SK-N-SH (cell line): ENCODE data around the gene CCDC191. TPM values are rescaled to one million over a fixed set of nuclear protein-coding genes. Genes with fewer than 3 reads are reported as not detected.

Source experiments
- CTCF ChIA-PET: fragments of 300-600, 350-600 bp; formaldehyde crosslinking; extraction: SDS; loops from one replicate; lab custom pipeline; 2021; lab: Yijun Ruan, JAX
- POLR2A ChIA-PET: fragments of 350-600 bp; sonication (Branson Sonifier 250); formaldehyde crosslinking; extraction: SDS; loops from one replicate; lab custom pipeline; 2020; ENCODE audit warnings: antibody characterized with exemption, inconsistent platforms; lab: Yijun Ruan, JAX
- DNase-seq: peaks from one replicate; pipeline ENCODE4 v3.0.0; 2012
- H2AFZ ChIP-seq: fragments of 200-600 bp; sonication (generic); 2 replicates; pipeline ENCODE4 v1.8.1; 2016; ENCODE audit warnings: antibody characterized with exemption, mild to moderate bottlenecking, low read depth
- H3F3A ChIP-seq: fragments of 200-600 bp; sonication (generic); replicated peaks from 2 replicates; pipeline ENCODE3; 2016; ENCODE audit warnings: antibody characterized with exemption, mild to moderate bottlenecking; ENCODE audit not compliant: insufficient read depth
- H3K27ac ChIP-seq, 2 experiments: fragments of 200-500 bp in 1 of 2; fragments of 200-600 bp in 1 of 2; sonication (Bioruptor generic) in 1 of 2; sonication (generic), shearing (Covaris generic) in 1 of 2; 2 replicates each; pipeline versions ENCODE4 v1.5.1 to v1.6.1; 2014 to 2016; ENCODE audit warnings: low read depth in 2 of 2, inconsistent platforms in 1 of 2, low read length in 1 of 2, mild to moderate bottlenecking in 1 of 2, mixed read lengths in 1 of 2
- H3K27me3 ChIP-seq: fragments of 200-600 bp; sonication (generic), shearing (Covaris generic); 2 replicates; pipeline ENCODE4 v1.6.1; 2016; ENCODE audit warnings: mixed run types; ENCODE audit not compliant: insufficient read depth
- H3K36me3 ChIP-seq, 2 experiments: fragments of 200-500 bp in 1 of 2; fragments of 200-600 bp in 1 of 2; sonication (Bioruptor generic) in 1 of 2; sonication (generic) in 1 of 2; replicated peaks in 1 of 2; 2 replicates each; pipeline versions ENCODE3 to v1.5.1; 2014 to 2016; ENCODE audit warnings: low read length in 1 of 2, mild to moderate bottlenecking in 1 of 2; ENCODE audit not compliant: insufficient read depth in 2 of 2, control insufficient read depth in 1 of 2
- H3K4me1 ChIP-seq, 2 experiments: fragments of 200-500 bp in 1 of 2; fragments of 200-600 bp in 1 of 2; sonication (Bioruptor generic) in 1 of 2; sonication (generic), shearing (Covaris generic) in 1 of 2; 2 replicates each; pipeline versions ENCODE4 v1.5.1 to v1.6.1; 2014 to 2016; ENCODE audit warnings: low read depth in 1 of 2, low read length in 1 of 2, mixed run types in 1 of 2; ENCODE audit not compliant: insufficient read depth in 2 of 2, control insufficient read depth in 1 of 2
- H3K4me2 ChIP-seq: fragments of 200-600 bp; sonication (generic), shearing (Covaris generic); 2 replicates; pipeline ENCODE4 v1.6.1; 2017; ENCODE audit warnings: mixed run types
- H3K4me3 ChIP-seq, 2 experiments: fragments of 200-500 bp in 1 of 2; fragments of 200-600 bp in 1 of 2; sonication (Bioruptor generic) in 1 of 2; sonication (generic), shearing (Covaris generic) in 1 of 2; 2 replicates each; pipeline versions ENCODE4 v1.5.1 to v1.8.1; 2014 to 2016; ENCODE audit warnings: low read depth in 2 of 2, inconsistent platforms in 1 of 2, low read length in 1 of 2, mild to moderate bottlenecking in 1 of 2, mixed read lengths in 1 of 2, moderate library complexity in 1 of 2
- H3K79me2 ChIP-seq: fragments of 200-600 bp; sonication (generic); 2 replicates; pipeline ENCODE4 v1.8.1; 2017; ENCODE audit warnings: mild to moderate bottlenecking; ENCODE audit not compliant: insufficient read depth
- H3K9ac ChIP-seq: fragments of 200-600 bp; sonication (generic); 2 replicates; pipeline ENCODE4 v1.6.1; 2017; ENCODE audit warnings: mixed run types
- H3K9me2 ChIP-seq: fragments of 200-600 bp; sonication (generic); 2 replicates; pipeline ENCODE4 v1.6.1; 2017; ENCODE audit warnings: mixed run types
- H3K9me3 ChIP-seq: fragments of 200-600 bp; sonication (generic); 2 replicates; pipeline ENCODE4 v1.6.1; 2017; ENCODE audit warnings: mixed run types, mild to moderate bottlenecking, moderate library complexity
- H4K20me1 ChIP-seq: fragments of 200-600 bp; sonication (generic); 2 replicates; pipeline ENCODE4 v1.6.1; 2017; ENCODE audit warnings: mild to moderate bottlenecking, mixed run types; ENCODE audit not compliant: insufficient read depth
- IRF3 ChIP-seq: fragments of 150-350 bp; IDR thresholded peaks from 2 replicates; pipeline ENCODE4 v1.6.1; 2016; ENCODE audit warnings: mild to moderate bottlenecking, low read depth, low read length
- JUND ChIP-seq: IDR thresholded peaks from 2 replicates; pipeline ENCODE4 v1.4.0; 2012
- NFIC ChIP-seq: IDR thresholded peaks from 2 replicates; pipeline ENCODE4 v1.4.0; 2012; ENCODE audit warnings: borderline replicate concordance
- RAD21 ChIP-seq: IDR thresholded peaks from 2 replicates; pipeline ENCODE4 v1.6.1; 2012; ENCODE audit warnings: mild to moderate bottlenecking, low read length
- REST ChIP-seq: IDR thresholded peaks from 2 replicates; pipeline ENCODE4 v1.6.1; 2012; ENCODE audit warnings: mild to moderate bottlenecking, low read depth, low read length, moderate library complexity
- RFX5 ChIP-seq: IDR thresholded peaks from 2 replicates; pipeline ENCODE4 v1.6.1; 2012; ENCODE audit warnings: mild to moderate bottlenecking, improper control_type of control experiment, low read length
- SMC3 ChIP-seq: IDR thresholded peaks from 2 replicates; pipeline ENCODE4 v1.6.1; 2012; ENCODE audit warnings: low read depth, low read length, improper control_type of control experiment
- TAF1 ChIP-seq: IDR thresholded peaks from 2 replicates; pipeline ENCODE4 v1.6.1; 2012; ENCODE audit warnings: low read depth, mild to moderate bottlenecking, low read length, moderate library complexity, borderline replicate concordance
- TEAD4 ChIP-seq: IDR thresholded peaks from 2 replicates; pipeline ENCODE4 v1.4.0; 2012; ENCODE audit warnings: mild to moderate bottlenecking, borderline replicate concordance; ENCODE audit not compliant: insufficient read depth
- ZBTB33 ChIP-seq: IDR thresholded peaks from 2 replicates; pipeline ENCODE4 v1.4.0; 2012; ENCODE audit warnings: low read depth, borderline replicate concordance
- WGBS: methylation state at CpG from one replicate; pipeline ENCODE4 v1.1.6; 2017; ENCODE audit warnings: low lambda C conversion rate; 5-methylcytosine and 5-hydroxymethylcytosine counted together
- polyA plus RNA-seq, 3 experiments: library from polyadenylated mRNA; depleted of rRNA; stranded (reverse); fragments of >200 nt; gene quantifications; 2 replicates each; pipeline ENCODE4 v1.2.3, GENCODE V29; 2012
- TF ChIP-seq, protein P1 (sequence below): IDR thresholded peaks from 2 replicates; pipeline ENCODE4 v1.4.0; 2012; ENCODE audit warnings: low read depth
- TF ChIP-seq, protein P2 (sequence below): IDR thresholded peaks from 2 replicates; pipeline ENCODE4 v1.4.0; 2012; ENCODE audit warnings: low read depth, borderline replicate concordance
- TF ChIP-seq, protein P3 (sequence below): fragments of 200-600 bp; sonication (generic); IDR thresholded peaks from 2 replicates; pipeline ENCODE4 v1.6.1; 2017; ENCODE audit warnings: antibody characterized with exemption, mild to moderate bottlenecking, moderate library complexity

CCDC191 gene
- polyA plus RNA-seq, 1 of the 3 experiments (the other 2 are of a cell fraction) = 3.1 TPM

DNA sequence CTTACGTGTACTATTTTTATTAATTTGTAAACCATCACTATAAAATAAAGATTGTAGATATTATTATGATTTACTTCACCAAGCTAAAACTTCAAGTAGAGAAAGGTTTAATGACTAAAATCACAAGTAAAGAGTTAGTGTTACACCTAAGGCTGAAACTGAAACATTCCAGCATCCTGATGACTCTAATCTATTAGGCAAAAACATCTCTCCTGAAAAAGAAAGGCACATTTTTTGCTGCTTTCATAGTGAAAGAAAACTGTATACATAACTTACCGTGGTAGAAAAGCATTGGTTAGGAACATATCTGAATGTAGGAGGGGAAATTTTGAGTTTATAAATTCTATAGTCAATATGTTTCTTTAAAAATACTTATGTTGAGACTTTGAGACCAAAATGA is 35.4 kb downstream of the CCDC191 start:
- Histone ChIP-seq H3K4me1 (no peaks in the 10 kb centered on the region), H3K79me2 (no peaks in the 10 kb centered on the region), H3K27me3 (no peaks in the 10 kb centered on the region), H3K27ac (no peak overlapping the region), H2AFZ (no peak overlapping the region), H3K9ac (no peak overlapping the region), H3K36me3 (no peaks in the 10 kb centered on the region), H3F3A (no peaks in the 10 kb centered on the region), H4K20me1 (no peaks in the 10 kb centered on the region), H3K4me2 (no peak overlapping the region), H3K4me3 (no peak overlapping the region), H3K9me3 (no peaks in the 10 kb centered on the region), H3K9me2 (no peaks in the 10 kb centered on the region)
- WGBS = 79% methylated on average over 2 of the region's 2 CpGs
- no peak for DNase-seq
- ChIA-PET CTCF (no interaction called here), POLR2A (no interaction called here)
- no peak for TF ChIP-seq TEAD4
- TF ChIP-seq ZBTB33 = no peak
- no peak for TF ChIP-seq TAF1
- TF ChIP-seq, protein P1, sequence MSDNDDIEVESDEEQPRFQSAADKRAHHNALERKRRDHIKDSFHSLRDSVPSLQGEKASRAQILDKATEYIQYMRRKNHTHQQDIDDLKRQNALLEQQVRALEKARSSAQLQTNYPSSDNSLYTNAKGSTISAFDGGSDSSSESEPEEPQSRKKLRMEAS = no peak
- no peak for TF ChIP-seq REST
- TF ChIP-seq, protein P2, sequence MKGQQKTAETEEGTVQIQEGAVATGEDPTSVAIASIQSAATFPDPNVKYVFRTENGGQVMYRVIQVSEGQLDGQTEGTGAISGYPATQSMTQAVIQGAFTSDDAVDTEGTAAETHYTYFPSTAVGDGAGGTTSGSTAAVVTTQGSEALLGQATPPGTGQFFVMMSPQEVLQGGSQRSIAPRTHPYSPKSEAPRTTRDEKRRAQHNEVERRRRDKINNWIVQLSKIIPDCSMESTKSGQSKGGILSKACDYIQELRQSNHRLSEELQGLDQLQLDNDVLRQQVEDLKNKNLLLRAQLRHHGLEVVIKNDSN = no peak
- no peak for TF ChIP-seq SMC3
- TF ChIP-seq RAD21 = no peak
- no peak for TF ChIP-seq RFX5
- no peak for TF ChIP-seq NFIC

GRCh38 chr3:114019486-114019885 is 36.8 kb downstream of the CCDC191 start:
- H3K4me2 ChIP-seq = no peak overlapping the region
- no peak overlapping the region for H3K9ac ChIP-seq
- no peak overlapping the region for H3K27ac ChIP-seq
- no peaks in the 10 kb centered on the region for H3K9me3 ChIP-seq
- no peaks in the 10 kb centered on the region for H3K27me3 ChIP-seq
- POLR2A ChIA-PET = no interaction called here
- H3K4me3 ChIP-seq = no peak overlapping the region
- CTCF ChIA-PET = no interaction called here
- H3F3A ChIP-seq = no peaks in the 10 kb centered on the region
- H4K20me1 ChIP-seq = no peaks in the 10 kb centered on the region
- H3K36me3 ChIP-seq = no peaks in the 10 kb centered on the region
- WGBS = 88% methylated on average over 2 of the region's 2 CpGs
- H3K9me2 ChIP-seq = no peaks in the 10 kb centered on the region
- H2AFZ ChIP-seq = no peak overlapping the region
- H3K4me1 ChIP-seq = no peaks in the 10 kb centered on the region
- H3K79me2 ChIP-seq = no peaks in the 10 kb centered on the region
- DNase-seq = no peak
- TF ChIP-seq, protein P3, sequence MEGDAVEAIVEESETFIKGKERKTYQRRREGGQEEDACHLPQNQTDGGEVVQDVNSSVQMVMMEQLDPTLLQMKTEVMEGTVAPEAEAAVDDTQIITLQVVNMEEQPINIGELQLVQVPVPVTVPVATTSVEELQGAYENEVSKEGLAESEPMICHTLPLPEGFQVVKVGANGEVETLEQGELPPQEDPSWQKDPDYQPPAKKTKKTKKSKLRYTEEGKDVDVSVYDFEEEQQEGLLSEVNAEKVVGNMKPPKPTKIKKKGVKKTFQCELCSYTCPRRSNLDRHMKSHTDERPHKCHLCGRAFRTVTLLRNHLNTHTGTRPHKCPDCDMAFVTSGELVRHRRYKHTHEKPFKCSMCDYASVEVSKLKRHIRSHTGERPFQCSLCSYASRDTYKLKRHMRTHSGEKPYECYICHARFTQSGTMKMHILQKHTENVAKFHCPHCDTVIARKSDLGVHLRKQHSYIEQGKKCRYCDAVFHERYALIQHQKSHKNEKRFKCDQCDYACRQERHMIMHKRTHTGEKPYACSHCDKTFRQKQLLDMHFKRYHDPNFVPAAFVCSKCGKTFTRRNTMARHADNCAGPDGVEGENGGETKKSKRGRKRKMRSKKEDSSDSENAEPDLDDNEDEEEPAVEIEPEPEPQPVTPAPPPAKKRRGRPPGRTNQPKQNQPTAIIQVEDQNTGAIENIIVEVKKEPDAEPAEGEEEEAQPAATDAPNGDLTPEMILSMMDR = no peak
- TF ChIP-seq JUND (no peak), REST (no peak), IRF3 (no peak)
